GM12878 (cell line): ENCODE data around the gene AKAP13.

Experiments used
- CBX5 ChIP-seq: sonication (generic); IDR thresholded peaks from 2 replicates; pipeline ENCODE4 v1.6.1; 2016; ENCODE audit warnings: low read depth, moderate library complexity, mild to moderate bottlenecking, inconsistent platforms
- CHD2 ChIP-seq: IDR thresholded peaks from 2 replicates; pipeline ENCODE4 v1.6.1; 2011; ENCODE audit warnings: low read depth, low read length, improper control_type of control experiment, borderline replicate concordance
- NFYB ChIP-seq: IDR thresholded peaks from 2 replicates; pipeline ENCODE4 v1.6.1; 2011; ENCODE audit warnings: low read depth, mild to moderate bottlenecking, low read length, improper control_type of control experiment, moderate library complexity; ENCODE audit not compliant: insufficient read depth
- SREBF1 ChIP-seq: IDR thresholded peaks from 2 replicates; pipeline ENCODE4 v1.6.1; 2012; ENCODE audit warnings: mild to moderate bottlenecking, low read length
- TF ChIP-seq, protein P1 (sequence below), 3 experiments: IDR thresholded peaks in 2 of 3; conservative IDR thresholded peaks in 1 of 3; 2 replicates each; pipeline ENCODE4 v1.5.1; 2011; ENCODE audit warnings: low read depth in 3 of 3, low read length in 3 of 3, mild to moderate bottlenecking in 3 of 3, control low read depth in 2 of 3, moderate library complexity in 2 of 3, inconsistent platforms in 1 of 3, mixed read lengths in 1 of 3; ENCODE audit not compliant: control insufficient read depth in 2 of 3, insufficient read depth in 1 of 3; ENCODE audit errors: extremely low read depth in 1 of 3
- TF ChIP-seq, protein P2 (sequence below): IDR thresholded peaks from 2 replicates; pipeline ENCODE4 v1.6.1; 2011; ENCODE audit warnings: borderline replicate concordance, low read depth, mild to moderate bottlenecking, moderate library complexity, low read length; ENCODE audit not compliant: insufficient read depth, poor library complexity, severe bottlenecking
- TF ChIP-seq, protein P3 (sequence below): IDR thresholded peaks from 2 replicates; pipeline ENCODE4 v1.6.1; 2012; ENCODE audit warnings: low read depth, low read length, improper control_type of control experiment

DNA sequence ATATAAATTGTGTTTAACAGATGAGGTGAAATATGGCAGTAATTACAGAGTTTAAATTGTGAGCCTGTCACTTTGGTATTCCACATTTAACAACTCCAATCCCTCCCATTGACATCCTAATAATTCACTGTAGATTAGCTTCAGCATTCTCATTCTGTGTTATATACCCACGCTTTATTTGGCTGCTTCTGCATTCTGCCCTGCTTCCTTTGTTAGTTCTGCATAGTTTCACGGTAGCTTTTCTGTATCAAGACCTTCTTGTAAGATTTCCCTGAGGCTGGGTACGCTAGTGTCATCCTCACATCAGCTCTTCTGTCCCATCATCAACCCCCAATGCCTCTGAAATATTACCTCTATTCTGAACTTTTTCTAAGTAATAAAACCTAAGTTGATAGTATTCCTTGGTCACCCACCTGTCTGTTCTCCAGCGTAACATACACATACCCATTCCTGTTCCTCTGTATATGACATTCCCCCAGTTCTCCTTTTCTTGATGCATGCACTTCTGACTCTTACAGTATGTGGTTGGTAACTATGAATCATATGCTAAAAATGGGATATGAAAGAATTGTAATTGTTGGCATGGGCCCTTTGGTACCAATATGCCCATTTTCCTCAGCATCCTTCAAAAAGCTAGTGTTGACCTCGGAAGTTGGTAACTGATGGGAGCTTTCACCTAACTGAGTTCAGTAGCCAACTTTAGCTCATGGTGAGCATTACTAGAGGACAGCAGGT, 243.1 kb downstream of the AKAP13 start:
- TF ChIP-seq SREBF1 = no peak
- TF ChIP-seq, protein P1, sequence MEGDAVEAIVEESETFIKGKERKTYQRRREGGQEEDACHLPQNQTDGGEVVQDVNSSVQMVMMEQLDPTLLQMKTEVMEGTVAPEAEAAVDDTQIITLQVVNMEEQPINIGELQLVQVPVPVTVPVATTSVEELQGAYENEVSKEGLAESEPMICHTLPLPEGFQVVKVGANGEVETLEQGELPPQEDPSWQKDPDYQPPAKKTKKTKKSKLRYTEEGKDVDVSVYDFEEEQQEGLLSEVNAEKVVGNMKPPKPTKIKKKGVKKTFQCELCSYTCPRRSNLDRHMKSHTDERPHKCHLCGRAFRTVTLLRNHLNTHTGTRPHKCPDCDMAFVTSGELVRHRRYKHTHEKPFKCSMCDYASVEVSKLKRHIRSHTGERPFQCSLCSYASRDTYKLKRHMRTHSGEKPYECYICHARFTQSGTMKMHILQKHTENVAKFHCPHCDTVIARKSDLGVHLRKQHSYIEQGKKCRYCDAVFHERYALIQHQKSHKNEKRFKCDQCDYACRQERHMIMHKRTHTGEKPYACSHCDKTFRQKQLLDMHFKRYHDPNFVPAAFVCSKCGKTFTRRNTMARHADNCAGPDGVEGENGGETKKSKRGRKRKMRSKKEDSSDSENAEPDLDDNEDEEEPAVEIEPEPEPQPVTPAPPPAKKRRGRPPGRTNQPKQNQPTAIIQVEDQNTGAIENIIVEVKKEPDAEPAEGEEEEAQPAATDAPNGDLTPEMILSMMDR (IDR thresholded peaks at IDR 0.05 in 2 of 3, conservative IDR thresholded peaks at IDR 0.05 in 1 of 3; ENCODE audit: control insufficient read depth in 2 of 3, extremely low read depth in 1 of 3, insufficient read depth in 1 of 3, low read depth in 3 of 3, low read length in 3 of 3) = no peak
- TF ChIP-seq CBX5 = no peak
- TF ChIP-seq CHD2 = no peak
- TF ChIP-seq, protein P2, sequence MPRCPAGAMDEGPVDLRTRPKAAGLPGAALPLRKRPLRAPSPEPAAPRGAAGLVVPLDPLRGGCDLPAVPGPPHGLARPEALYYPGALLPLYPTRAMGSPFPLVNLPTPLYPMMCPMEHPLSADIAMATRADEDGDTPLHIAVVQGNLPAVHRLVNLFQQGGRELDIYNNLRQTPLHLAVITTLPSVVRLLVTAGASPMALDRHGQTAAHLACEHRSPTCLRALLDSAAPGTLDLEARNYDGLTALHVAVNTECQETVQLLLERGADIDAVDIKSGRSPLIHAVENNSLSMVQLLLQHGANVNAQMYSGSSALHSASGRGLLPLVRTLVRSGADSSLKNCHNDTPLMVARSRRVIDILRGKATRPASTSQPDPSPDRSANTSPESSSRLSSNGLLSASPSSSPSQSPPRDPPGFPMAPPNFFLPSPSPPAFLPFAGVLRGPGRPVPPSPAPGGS = no peak
- no peak for TF ChIP-seq NFYB
- TF ChIP-seq, protein P3, sequence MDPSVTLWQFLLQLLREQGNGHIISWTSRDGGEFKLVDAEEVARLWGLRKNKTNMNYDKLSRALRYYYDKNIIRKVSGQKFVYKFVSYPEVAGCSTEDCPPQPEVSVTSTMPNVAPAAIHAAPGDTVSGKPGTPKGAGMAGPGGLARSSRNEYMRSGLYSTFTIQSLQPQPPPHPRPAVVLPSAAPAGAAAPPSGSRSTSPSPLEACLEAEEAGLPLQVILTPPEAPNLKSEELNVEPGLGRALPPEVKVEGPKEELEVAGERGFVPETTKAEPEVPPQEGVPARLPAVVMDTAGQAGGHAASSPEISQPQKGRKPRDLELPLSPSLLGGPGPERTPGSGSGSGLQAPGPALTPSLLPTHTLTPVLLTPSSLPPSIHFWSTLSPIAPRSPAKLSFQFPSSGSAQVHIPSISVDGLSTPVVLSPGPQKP = no peak
